WTC11 (cell line): ENCODE data around the gene HAPSTR1. TPM values are rescaled to one million over a fixed set of nuclear protein-coding genes. Genes with fewer than 3 reads are reported as not detected.

Experiments used
- ATAC-seq: fragments of 200-7000 bp; cut with Tn5 transposase; 2 replicates; pipeline ENCODE4 v1.10.0; 2021; ENCODE audit warnings: mild to moderate bottlenecking, moderate library complexity
- CTCF ChIA-PET: fragments of 300-600 bp; sonication (Branson Sonifier 250); formaldehyde crosslinking; loops from one replicate; lab custom pipeline; 2021; ENCODE audit warnings: antibody characterized with exemption; lab: Charles Lee
- POLR2A ChIA-PET: fragments of 350-600 bp; sonication (Branson Sonifier 250); formaldehyde crosslinking; loops from one replicate; lab custom pipeline; 2021; ENCODE audit warnings: antibody characterized with exemption; lab: Charles Lee
- DNase-seq: peaks from one replicate; pipeline ENCODE4 v3.0.0; 2021; ENCODE audit warnings: low spot score
- H3K27ac Mint-ChIP-seq: 2 replicates; pipeline ENCODE4 v1.8.0; 2021; ENCODE audit warnings: mixed read lengths
- H3K27me3 Mint-ChIP-seq: 2 replicates; pipeline ENCODE4 v1.8.0; 2021; ENCODE audit warnings: low read depth, mild to moderate bottlenecking, moderate library complexity, mixed read lengths
- H3K36me3 Mint-ChIP-seq: 2 replicates; pipeline ENCODE4 v1.8.0; 2021; ENCODE audit warnings: mixed read lengths
- H3K4me1 Mint-ChIP-seq: 2 replicates; pipeline ENCODE4 v1.8.0; 2022; ENCODE audit warnings: mixed read lengths
- H3K4me3 Mint-ChIP-seq: 2 replicates; pipeline ENCODE4 v1.8.0; 2021; ENCODE audit warnings: mild to moderate bottlenecking, moderate library complexity, mixed read lengths
- H3K9me3 Mint-ChIP-seq: 2 replicates; pipeline ENCODE4 v1.8.0; 2021; ENCODE audit warnings: mixed read lengths
- CREB1 ChIP-seq: sonication (generic); formaldehyde crosslinking; IDR thresholded peaks from 2 replicates; pipeline ENCODE4 v1.8.0; 2023; ENCODE audit warnings: mild to moderate bottlenecking, missing genetic modification reagents
- CREM ChIP-seq: sonication (generic); formaldehyde crosslinking; IDR thresholded peaks from 2 replicates; pipeline ENCODE4 v1.8.1; 2022; ENCODE audit warnings: mild to moderate bottlenecking, missing genetic modification reagents, moderate library complexity
- GABPB1 ChIP-seq: sonication (generic); formaldehyde crosslinking; IDR thresholded peaks from 2 replicates; pipeline ENCODE4 v1.8.1; 2023; ENCODE audit warnings: mild to moderate bottlenecking, missing genetic modification reagents
- GTF2I ChIP-seq: fragments of 250-450 bp; sonication (Bioruptor Pico); conservative IDR thresholded peaks from 2 replicates; pipeline ENCODE4 v1.4.0; 2021; ENCODE audit warnings: mild to moderate bottlenecking
- IRF2 ChIP-seq: sonication (generic); formaldehyde crosslinking; IDR thresholded peaks from 2 replicates; pipeline ENCODE4 v1.8.0; 2022; ENCODE audit warnings: low read depth, missing genetic modification reagents, borderline replicate concordance
- JAZF1 ChIP-seq: fragments of 250-450 bp; sonication (Bioruptor Pico); IDR thresholded peaks from 2 replicates; pipeline ENCODE4 v1.9.0; 2021; ENCODE audit warnings: moderate library complexity, mild to moderate bottlenecking, inconsistent platforms
- MYBL2 ChIP-seq: sonication (generic); formaldehyde crosslinking; IDR thresholded peaks from 2 replicates; pipeline ENCODE4 v1.8.1; 2023; ENCODE audit warnings: mild to moderate bottlenecking, moderate library complexity, missing genetic modification reagents
- NFATC4 ChIP-seq: fragments of 250-450 bp; sonication (Bioruptor Pico); IDR thresholded peaks from 2 replicates; pipeline ENCODE4 v1.9.0; 2021; ENCODE audit warnings: mild to moderate bottlenecking
- NR3C1 ChIP-seq: sonication (generic); formaldehyde crosslinking; conservative IDR thresholded peaks from 2 replicates; pipeline ENCODE4 v1.8.1; 2023; ENCODE audit warnings: low read depth, mild to moderate bottlenecking, missing genetic modification reagents
- SMAD4 ChIP-seq: sonication (generic); formaldehyde crosslinking; IDR thresholded peaks from 2 replicates; pipeline ENCODE4 v1.8.0; 2022; ENCODE audit warnings: mild to moderate bottlenecking, missing genetic modification reagents
- TEAD1 ChIP-seq: sonication (generic); formaldehyde crosslinking; IDR thresholded peaks from 2 replicates; pipeline ENCODE4 v1.8.0; 2022; ENCODE audit warnings: mild to moderate bottlenecking, missing genetic modification reagents
- ZBTB21 ChIP-seq: sonication (generic); formaldehyde crosslinking; IDR thresholded peaks from 2 replicates; pipeline ENCODE4 v1.8.1; 2023; ENCODE audit warnings: mild to moderate bottlenecking, missing genetic modification reagents, borderline replicate concordance
- ZNF121 ChIP-seq: sonication (generic); formaldehyde crosslinking; IDR thresholded peaks from 2 replicates; pipeline ENCODE4 v1.8.0; 2023; ENCODE audit warnings: missing genetic modification reagents
- ZNF416 ChIP-seq: fragments of 250-450 bp; sonication (Bioruptor Pico); IDR thresholded peaks from 2 replicates; pipeline ENCODE4 v1.9.0; 2021; ENCODE audit warnings: mild to moderate bottlenecking, inconsistent platforms
- total RNA-seq: library from RNA; stranded (reverse); gene quantifications from 3 replicates; pipeline ENCODE4 v1.2.3, GENCODE V29; 2021
- TF ChIP-seq, protein P1 (sequence below): sonication (generic); formaldehyde crosslinking; IDR thresholded peaks from 2 replicates; pipeline ENCODE4 v1.8.0; 2023; ENCODE audit warnings: mild to moderate bottlenecking, missing genetic modification reagents
- TF ChIP-seq, protein P2 (sequence below): sonication (generic); formaldehyde crosslinking; IDR thresholded peaks from 2 replicates; pipeline ENCODE4 v1.8.0; 2022; ENCODE audit warnings: mild to moderate bottlenecking, missing genetic modification reagents
- TF ChIP-seq, protein P3 (sequence below): fragments of 250-450 bp; sonication (Bioruptor Pico); conservative IDR thresholded peaks from 2 replicates; pipeline ENCODE4 v1.9.0; 2021; ENCODE audit warnings: mild to moderate bottlenecking
- TF ChIP-seq, protein P4 (sequence below): sonication (generic); formaldehyde crosslinking; IDR thresholded peaks from 2 replicates; pipeline ENCODE4 v1.8.1; 2022; ENCODE audit warnings: mild to moderate bottlenecking, missing genetic modification reagents, moderate library complexity, borderline replicate concordance

HAPSTR1 gene
- total RNA-seq, 1 experiment from 2014 or later, result 54.3 TPM

DNA sequence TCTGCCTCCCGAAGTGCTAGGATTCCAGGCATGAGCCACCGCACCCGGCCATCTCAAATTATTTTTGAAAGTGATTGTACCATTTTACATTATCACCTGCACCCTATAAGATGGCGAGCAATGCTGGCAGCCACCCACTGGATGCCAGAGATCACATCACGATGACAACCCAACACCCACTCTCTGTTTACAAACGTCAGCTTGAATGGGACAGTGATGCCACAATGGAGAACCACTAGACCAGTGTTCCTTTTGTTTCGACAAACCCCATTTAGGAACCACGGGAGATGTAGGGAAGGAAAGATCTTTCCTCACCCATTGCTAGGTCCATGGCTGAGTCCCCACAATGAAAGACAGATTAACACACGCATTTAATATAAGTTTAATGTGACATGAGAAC is 20.1 kb upstream of the HAPSTR1 start (continued):
- TF ChIP-seq, protein P1, sequence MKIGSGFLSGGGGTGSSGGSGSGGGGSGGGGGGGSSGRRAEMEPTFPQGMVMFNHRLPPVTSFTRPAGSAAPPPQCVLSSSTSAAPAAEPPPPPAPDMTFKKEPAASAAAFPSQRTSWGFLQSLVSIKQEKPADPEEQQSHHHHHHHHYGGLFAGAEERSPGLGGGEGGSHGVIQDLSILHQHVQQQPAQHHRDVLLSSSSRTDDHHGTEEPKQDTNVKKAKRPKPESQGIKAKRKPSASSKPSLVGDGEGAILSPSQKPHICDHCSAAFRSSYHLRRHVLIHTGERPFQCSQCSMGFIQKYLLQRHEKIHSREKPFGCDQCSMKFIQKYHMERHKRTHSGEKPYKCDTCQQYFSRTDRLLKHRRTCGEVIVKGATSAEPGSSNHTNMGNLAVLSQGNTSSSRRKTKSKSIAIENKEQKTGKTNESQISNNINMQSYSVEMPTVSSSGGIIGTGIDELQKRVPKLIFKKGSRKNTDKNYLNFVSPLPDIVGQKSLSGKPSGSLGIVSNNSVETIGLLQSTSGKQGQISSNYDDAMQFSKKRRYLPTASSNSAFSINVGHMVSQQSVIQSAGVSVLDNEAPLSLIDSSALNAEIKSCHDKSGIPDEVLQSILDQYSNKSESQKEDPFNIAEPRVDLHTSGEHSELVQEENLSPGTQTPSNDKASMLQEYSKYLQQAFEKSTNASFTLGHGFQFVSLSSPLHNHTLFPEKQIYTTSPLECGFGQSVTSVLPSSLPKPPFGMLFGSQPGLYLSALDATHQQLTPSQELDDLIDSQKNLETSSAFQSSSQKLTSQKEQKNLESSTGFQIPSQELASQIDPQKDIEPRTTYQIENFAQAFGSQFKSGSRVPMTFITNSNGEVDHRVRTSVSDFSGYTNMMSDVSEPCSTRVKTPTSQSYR (CRISPR knock-in tag), result no peak

DNA sequence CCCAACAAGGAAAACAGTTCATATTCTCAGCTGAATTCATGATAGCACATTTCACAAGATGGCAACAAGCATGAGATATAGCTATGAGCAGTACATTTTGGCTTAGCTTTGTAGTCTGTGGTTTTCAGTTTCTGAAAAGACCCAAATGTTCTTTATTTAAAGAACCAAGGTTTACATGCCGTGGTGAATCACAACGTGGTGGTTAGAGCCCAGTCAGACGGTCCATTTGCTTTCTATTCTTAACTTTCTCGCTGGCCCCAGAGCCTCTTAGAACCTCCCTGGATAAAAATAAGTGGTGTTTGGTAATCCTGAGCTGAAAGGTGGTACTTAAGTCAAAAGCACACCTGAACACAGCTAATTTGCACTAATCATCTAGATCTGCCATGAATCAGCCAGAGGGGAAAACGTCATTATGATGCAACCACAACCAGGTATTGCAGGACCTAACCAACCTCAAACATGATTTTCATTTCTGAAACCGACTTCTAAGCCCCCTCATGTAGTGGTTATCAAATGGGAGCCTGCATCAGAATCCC is 18.6 kb upstream of the HAPSTR1 start:
- CTCF ChIA-PET, result no interaction called here
- DNase-seq, result no peak
- no peak for ATAC-seq
- TF ChIP-seq GABPB1 (CRISPR knock-in tag), result peak; percentile 99
- no peak for TF ChIP-seq IRF2 (CRISPR knock-in tag)
- no peak for TF ChIP-seq TEAD1 (CRISPR knock-in tag)
- TF ChIP-seq, all 79 proteins: peak for 1
- Mint-ChIP-seq H3K4me1 (no peaks in the 10 kb centered on the region), H3K36me3 (no peaks in the 10 kb centered on the region), H3K27me3 (peaks cover 3% of the 10 kb centered on the region; the same call in 1 of the 2 replicates), H3K27ac (no peak overlapping the region), H3K4me3 (no peak overlapping the region), H3K9me3 (no peaks in the 10 kb centered on the region)
- POLR2A ChIA-PET, result no interaction called here

DNA sequence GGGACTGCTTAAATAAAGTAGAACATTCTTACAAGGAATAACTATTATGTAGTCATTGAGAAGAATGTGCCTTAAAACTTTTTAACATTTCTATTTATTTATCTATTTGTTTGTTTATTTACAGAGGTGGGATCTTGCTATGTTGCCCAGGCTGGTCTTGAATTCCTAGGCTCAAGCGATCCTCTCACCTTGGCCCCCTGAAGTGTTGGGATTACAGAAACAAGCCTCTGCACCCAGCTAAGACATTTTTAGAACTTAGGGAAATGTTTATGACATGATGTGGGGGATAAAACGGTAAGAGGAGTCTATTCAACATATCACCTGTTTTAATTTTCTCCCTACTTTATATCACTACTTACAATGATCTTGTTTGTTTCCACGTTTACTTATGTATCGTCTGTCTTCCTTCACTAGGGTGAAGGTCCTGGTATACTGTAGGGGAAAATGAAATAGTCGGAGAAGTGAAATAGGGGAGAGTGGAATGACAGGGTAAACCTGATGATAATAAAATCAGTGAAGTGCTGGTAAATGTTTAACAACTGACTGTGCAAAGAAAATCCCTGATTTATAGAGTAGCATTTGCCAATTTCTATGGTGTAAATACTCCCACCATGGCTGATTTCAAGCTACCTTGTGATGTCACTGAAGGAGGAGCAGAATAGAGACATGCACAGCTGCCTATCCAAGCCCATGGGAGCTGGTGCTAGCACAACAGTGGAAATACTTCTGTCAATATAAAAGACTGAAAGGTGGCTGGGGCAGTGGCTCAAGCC is 16.0 kb upstream of the HAPSTR1 start:
- no peak for DNase-seq
- no peak for ATAC-seq
- CTCF ChIA-PET, result interaction anchor here (1.0 kb wide), 1 partner anchor 19 kb away, joined by 4 read pairs; no protein-coding TSS in a partner anchor
- Mint-ChIP-seq H3K4me3 (no peak overlapping the region), H3K27me3 (peaks cover 3% of the 10 kb centered on the region; the same call in 1 of the 2 replicates), H3K9me3 (peaks cover 12% of the 10 kb centered on the region), H3K36me3 (peaks cover 8% of the 10 kb centered on the region), H3K4me1 (peaks cover 3% of the 10 kb centered on the region; the same call in 1 of the 2 replicates), H3K27ac (no peak overlapping the region)
- TF ChIP-seq SMAD4, result no peak
- 0 out of 2 replicates have a peak, but pooled peaks have one; percentile 17 for TF ChIP-seq ZNF121 (CRISPR knock-in tag)
- POLR2A ChIA-PET, result no interaction called here

DNA sequence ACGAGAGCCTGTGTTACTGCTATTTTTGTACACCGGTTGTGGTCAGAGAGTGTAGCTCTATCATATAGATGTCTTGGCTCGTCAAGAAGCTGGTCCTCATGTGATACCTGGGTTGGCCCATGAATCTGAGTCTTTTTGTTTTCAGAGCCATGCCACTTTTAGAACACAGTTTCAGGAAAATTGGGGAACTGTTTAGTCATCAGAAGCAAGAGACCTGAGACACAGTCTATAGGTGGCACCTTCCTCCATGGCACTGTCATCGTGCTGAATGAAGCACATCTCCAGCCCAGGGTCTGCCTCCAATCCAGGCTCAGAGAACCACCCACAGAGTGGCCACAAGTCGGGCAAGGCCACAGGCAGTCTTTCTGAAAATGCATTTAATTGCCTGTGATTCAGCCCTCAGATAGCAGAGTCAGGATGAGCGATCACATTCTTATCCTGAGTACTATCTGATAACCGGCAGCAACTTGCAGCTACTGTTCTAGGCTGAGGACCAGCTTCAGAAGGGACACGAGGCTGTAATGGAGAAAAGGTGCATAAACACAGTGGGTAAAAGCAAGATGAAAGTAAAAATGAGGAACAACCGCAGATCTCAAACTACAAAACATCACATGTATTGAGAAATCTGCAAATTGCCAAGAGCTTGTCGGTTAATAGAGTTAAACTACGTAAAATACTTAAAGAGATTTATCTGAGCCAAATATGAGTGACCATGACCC is 14.2 kb upstream of the HAPSTR1 start:
- DNase-seq (no peak), ATAC-seq (no peak)
- POLR2A ChIA-PET, result no interaction called here
- CTCF ChIA-PET, result no interaction called here
- peaks cover 3% of the 10 kb centered on the region; the same call in 1 of the 2 replicates for H3K27me3 Mint-ChIP-seq
- no peak overlapping the region for H3K27ac Mint-ChIP-seq
- peaks cover 8% of the 10 kb centered on the region for H3K36me3 Mint-ChIP-seq
- TF ChIP-seq NFATC4 (CRISPR knock-in tag) (no peak), GTF2I (CRISPR knock-in tag) (no peak), CREB1 (CRISPR knock-in tag) (no peak), ZBTB21 (CRISPR knock-in tag) (no peak), NR3C1 (CRISPR knock-in tag) (no peak), ZNF416 (CRISPR knock-in tag) (no peak), MYBL2 (CRISPR knock-in tag) (no peak), JAZF1 (CRISPR knock-in tag) (no peak), CREM (CRISPR knock-in tag) (no peak)
- TF ChIP-seq, protein P2, sequence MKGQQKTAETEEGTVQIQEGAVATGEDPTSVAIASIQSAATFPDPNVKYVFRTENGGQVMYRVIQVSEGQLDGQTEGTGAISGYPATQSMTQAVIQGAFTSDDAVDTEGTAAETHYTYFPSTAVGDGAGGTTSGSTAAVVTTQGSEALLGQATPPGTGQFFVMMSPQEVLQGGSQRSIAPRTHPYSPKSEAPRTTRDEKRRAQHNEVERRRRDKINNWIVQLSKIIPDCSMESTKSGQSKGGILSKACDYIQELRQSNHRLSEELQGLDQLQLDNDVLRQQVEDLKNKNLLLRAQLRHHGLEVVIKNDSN (CRISPR knock-in tag), result no peak
- TF ChIP-seq, protein P3, sequence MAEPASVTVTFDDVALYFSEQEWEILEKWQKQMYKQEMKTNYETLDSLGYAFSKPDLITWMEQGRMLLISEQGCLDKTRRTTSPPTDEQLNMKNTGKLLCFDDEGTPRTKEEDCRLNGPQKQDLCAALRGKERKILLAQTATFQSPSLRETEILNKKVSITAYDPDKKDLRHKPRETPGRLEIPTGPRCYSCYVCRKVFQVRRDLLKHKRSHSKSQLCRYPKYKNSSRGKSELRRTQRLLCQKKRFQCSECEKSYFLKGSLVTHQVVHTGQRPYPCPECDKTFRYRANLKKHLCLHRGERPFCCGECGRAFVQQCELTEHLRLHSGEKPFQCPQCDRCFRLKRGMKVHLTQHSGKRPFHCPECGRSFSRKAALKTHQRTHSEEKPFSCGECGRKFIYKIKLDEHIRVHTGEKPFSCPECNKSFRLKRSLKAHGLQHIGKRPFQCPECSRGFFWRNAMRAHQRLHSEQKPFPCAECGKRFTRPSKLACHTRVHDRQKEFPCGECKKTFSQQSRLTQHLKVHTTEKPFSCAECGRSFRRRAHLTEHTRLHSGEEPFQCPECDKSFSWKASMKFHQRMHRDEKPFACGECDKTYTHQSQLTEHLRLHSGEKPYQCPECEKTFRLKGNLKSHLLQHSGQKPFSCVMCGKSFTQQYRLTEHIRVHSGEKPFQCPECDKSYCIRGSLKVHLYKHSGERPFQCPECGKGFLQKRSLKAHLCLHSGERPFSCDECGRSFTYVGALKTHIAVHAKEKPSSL (CRISPR knock-in tag), result no peak
- TF ChIP-seq, protein P4, sequence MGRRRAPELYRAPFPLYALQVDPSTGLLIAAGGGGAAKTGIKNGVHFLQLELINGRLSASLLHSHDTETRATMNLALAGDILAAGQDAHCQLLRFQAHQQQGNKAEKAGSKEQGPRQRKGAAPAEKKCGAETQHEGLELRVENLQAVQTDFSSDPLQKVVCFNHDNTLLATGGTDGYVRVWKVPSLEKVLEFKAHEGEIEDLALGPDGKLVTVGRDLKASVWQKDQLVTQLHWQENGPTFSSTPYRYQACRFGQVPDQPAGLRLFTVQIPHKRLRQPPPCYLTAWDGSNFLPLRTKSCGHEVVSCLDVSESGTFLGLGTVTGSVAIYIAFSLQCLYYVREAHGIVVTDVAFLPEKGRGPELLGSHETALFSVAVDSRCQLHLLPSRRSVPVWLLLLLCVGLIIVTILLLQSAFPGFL (CRISPR knock-in tag), result no peak
- peaks cover 12% of the 10 kb centered on the region for H3K9me3 Mint-ChIP-seq
- H3K4me1 Mint-ChIP-seq, result peaks cover 3% of the 10 kb centered on the region; the same call in 1 of the 2 replicates
- no peak overlapping the region for H3K4me3 Mint-ChIP-seq
